ENCODE results near the gene FOXO3. TPM values are rescaled to one million over a fixed set of nuclear protein-coding genes. Genes with fewer than 3 reads are reported as not detected.

The FOXO3 gene
- total RNA-seq, 1 experiment from 2014 or later: 22.1 TPM

GRCh38 chr6:108671790-108672189 is 111.1 kb downstream of the FOXO3 start:
- H3K4me2 ChIP-seq (ENCODE audit: insufficient read depth, insufficient read length, low read length): no peak overlapping the region
- no peaks in the 10 kb centered on the region for H3K9me3 Mint-ChIP-seq
- DNase-seq: peak; percentile 55

More at GRCh38 chr6:108671790-108672189, 111.1 kb downstream of the FOXO3 start:
- H4K20me1 ChIP-seq (ENCODE audit: control insufficient read depth, insufficient read depth, insufficient read length): no peaks in the 10 kb centered on the region
- peaks cover 4% of the 10 kb centered on the region; the same call in 1 of the 2 replicates for H3K79me2 ChIP-seq (ENCODE audit: insufficient read depth, low read length)
- Mint-ChIP-seq H3K4me3 (no peak overlapping the region), H3K36me3 (ENCODE audit: insufficient read depth in 1 of 3, low read depth in 3 of 3) (peaks cover 0 to 5% (median 4%) of the 10 kb centered on the region in 3 experiments; a peak in 2 of 7 replicates), H3K4me1 (peaks cover 44 to 55% of the 10 kb centered on the region in 2 experiments), H3K27ac (no peak overlapping the region), H3K27me3 (ENCODE audit: low read depth) (peaks cover 4% of the 10 kb centered on the region)
- no peak overlapping the region for H4K8ac ChIP-seq (replicated peaks; ENCODE audit: insufficient read length, low read depth, low read length)
- no peak overlapping the region for H3K9ac ChIP-seq (ENCODE audit: extremely low read depth, insufficient read length, low read length)
- H3K56ac ChIP-seq (ENCODE audit: insufficient read length, low read depth, low read length): no peak overlapping the region
- no peaks in the 10 kb centered on the region for H3K27me3 ChIP-seq (ENCODE audit: insufficient read depth, low read length)
- no peak overlapping the region for H4K5ac ChIP-seq (ENCODE audit: insufficient read length, low read depth, low read length)
- H3K4ac ChIP-seq (ENCODE audit: low read depth, low read length): no peak overlapping the region
- peaks cover 7% of the 10 kb centered on the region; the same call in 1 of the 2 replicates for H3K4me1 ChIP-seq (ENCODE audit: insufficient read depth, low read length)
- H2BK15ac ChIP-seq (ENCODE audit: low read depth, low read length): no peak overlapping the region
- no peak overlapping the region for H4K91ac ChIP-seq (ENCODE audit: insufficient read length, low read depth, low read length)
- no peak overlapping the region for H2BK120ac ChIP-seq (ENCODE audit: low read depth, low read length, poor library complexity, severe bottlenecking)
- H3K23ac ChIP-seq (ENCODE audit: insufficient read length, low read depth, low read length): no peak overlapping the region
- H3K9me3 ChIP-seq (ENCODE audit: control insufficient read depth, low read depth, low read length): no peaks in the 10 kb centered on the region
- H2BK20ac ChIP-seq (ENCODE audit: low read depth, low read length, poor library complexity, severe bottlenecking): no peak overlapping the region
- WGBS (ENCODE audit: extremely low coverage, insufficient read length, low lambda C conversion rate): no CpG with 5 or more reads among the region's 4 CpGs
- H2AK5ac ChIP-seq (ENCODE audit: insufficient read length, low read length): no peak overlapping the region
- no peak overlapping the region for H3K18ac ChIP-seq (ENCODE audit: insufficient read length, low read depth, low read length)
- H2BK12ac ChIP-seq (ENCODE audit: insufficient read length, low read depth, low read length): no peak overlapping the region
- H2BK5ac ChIP-seq (ENCODE audit: insufficient read length, low read length): no peak overlapping the region
- H3K79me1 ChIP-seq (ENCODE audit: insufficient read depth, low read depth, low read length, poor library complexity, severe bottlenecking): no peaks in the 10 kb centered on the region
- no peak overlapping the region for H3T11ph ChIP-seq (ENCODE audit: low read length)
- no peak overlapping the region for H3K27ac ChIP-seq (ENCODE audit: insufficient read length, low read depth, low read length)
- no peak overlapping the region for H2AFZ ChIP-seq (ENCODE audit: low read length)
- no peaks in the 10 kb centered on the region for H3K23me2 ChIP-seq (ENCODE audit: insufficient read length, low read depth, low read length, poor library complexity, severe bottlenecking)
- H3K14ac ChIP-seq (ENCODE audit: insufficient read depth, low read length): no peak overlapping the region
- TF ChIP-seq CTCF (conservative IDR thresholded peaks at IDR 0.05): no peak
